Fibroblast of skin of abdomen (primary cell): ENCODE data around the gene MTCL1.

Experiments
- DNase-seq: peaks from one replicate; pipeline ENCODE4 v3.0.0-alpha.2; 2013

Gene MTCL1

GRCh38 chr18:8871489-8871888, 166.1 kb downstream of the MTCL1 start:
- DNase-seq, result no peak

- DNase-seq, result no peak
Observed at GRCh38 chr18:8874872-8875271, 169.5 kb downstream of the MTCL1 start.

- DNase-seq, result no peak
Observed at GRCh38 chr18:8876887-8877286, 171.5 kb downstream of the MTCL1 start.

GRCh38 chr18:8881103-8881502, 175.7 kb downstream of the MTCL1 start:
- no peak for DNase-seq
